Upper lobe of left lung (tissue), 4 donors: ENCODE data around the gene FLOT2.

Source experiments
- CTCF ChIP-seq, 6 experiments: fragments of 450-650 bp in 4 of 6; fragments of 200-600 bp in 2 of 6; sonication (generic) in 2 of 6; IDR thresholded peaks; one replicate each; pipeline ENCODE4 v1.5.1; 2016 to 2019; ENCODE audit warnings: antibody characterized with exemption in 6 of 6
- EP300 ChIP-seq, 4 donors: sonication (generic); formaldehyde crosslinking; IDR thresholded peaks; one replicate each; pipeline ENCODE4 v1.5.1; 2017; ENCODE audit warnings: antibody characterized with exemption in 4 of 4, control low read depth in 2 of 4

GRCh38 chr17:28916302-28916934 is 18.9 kb upstream of the FLOT2 start:
- TF ChIP-seq EP300 (IDR thresholded peaks at IDR 0.05) (no peak), CTCF (IDR thresholded peaks at IDR 0.05) (peak; percentile 47 to 71 (median 64))
